Type B pancreatic cell (in vitro differentiated cells): Measurements from ENCODE around the gene H2BK1. TPM values are rescaled to one million over a fixed set of nuclear protein-coding genes. Genes with fewer than 3 reads are reported as not detected.

Experiments used
- DNase-seq: peaks from one replicate; pipeline ENCODE4 v3.0.0; 2021; ENCODE audit warnings: mixed read lengths; ENCODE audit not compliant: unreplicated experiment; ENCODE audit errors: extremely low spot score
- H3K27ac Mint-ChIP-seq: 2 replicates; pipeline ENCODE4 v1.8.0; 2021; ENCODE audit warnings: mild to moderate bottlenecking, mixed read lengths
- H3K27me3 Mint-ChIP-seq: 2 replicates; pipeline ENCODE4 v1.8.0; 2021; ENCODE audit warnings: mixed read lengths
- H3K36me3 Mint-ChIP-seq: 2 replicates; pipeline ENCODE4 v1.8.0; 2021; ENCODE audit warnings: mixed read lengths
- H3K4me1 Mint-ChIP-seq: one replicate; pipeline ENCODE4 v1.8.0; 2021; ENCODE audit warnings: mixed read lengths; ENCODE audit not compliant: unreplicated experiment
- H3K4me3 Mint-ChIP-seq: 2 replicates; pipeline ENCODE4 v1.8.0; 2021; ENCODE audit warnings: mild to moderate bottlenecking, mixed read lengths
- H3K9me3 Mint-ChIP-seq: 2 replicates; pipeline ENCODE4 v1.8.0; 2021; ENCODE audit warnings: mixed read lengths
- total RNA-seq: library from RNA; stranded (reverse); gene quantifications from 2 replicates; pipeline ENCODE4 v1.2.1, GENCODE V29; 2021; ENCODE audit warnings: low replicate concordance
- TF ChIP-seq, protein P1 (sequence below): fragments of 200-600 bp; sonication (generic); conservative IDR thresholded peaks from 2 replicates; pipeline ENCODE4 v1.5.0; 2021; ENCODE audit warnings: antibody characterized with exemption, mild to moderate bottlenecking

Gene H2BK1
- total RNA-seq, 1 donor from 2014 or later = not detected

DNA sequence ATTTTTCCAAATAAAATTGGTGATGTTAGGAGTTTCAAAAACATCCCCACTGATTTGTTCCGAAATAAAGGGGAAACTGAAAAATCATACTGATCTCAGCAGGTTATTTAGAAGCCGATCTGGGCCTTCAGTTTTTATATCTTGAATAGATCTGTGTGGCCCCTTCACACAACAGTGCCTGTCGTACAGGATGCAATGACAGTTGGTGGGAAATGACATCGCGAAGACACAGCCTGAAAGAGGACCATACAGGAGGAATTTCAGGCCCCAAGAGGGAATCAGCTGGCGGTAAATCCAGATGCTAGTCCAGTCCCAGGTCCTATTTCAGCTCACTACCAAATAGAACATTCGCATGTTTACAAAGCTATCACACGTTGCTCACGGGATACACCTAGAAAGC is 3.0 kb downstream of the H2BK1 start:
- Mint-ChIP-seq H3K27ac (no peak overlapping the region), H3K27me3 (peaks cover 43% of the 10 kb centered on the region)
- TF ChIP-seq, protein P1, sequence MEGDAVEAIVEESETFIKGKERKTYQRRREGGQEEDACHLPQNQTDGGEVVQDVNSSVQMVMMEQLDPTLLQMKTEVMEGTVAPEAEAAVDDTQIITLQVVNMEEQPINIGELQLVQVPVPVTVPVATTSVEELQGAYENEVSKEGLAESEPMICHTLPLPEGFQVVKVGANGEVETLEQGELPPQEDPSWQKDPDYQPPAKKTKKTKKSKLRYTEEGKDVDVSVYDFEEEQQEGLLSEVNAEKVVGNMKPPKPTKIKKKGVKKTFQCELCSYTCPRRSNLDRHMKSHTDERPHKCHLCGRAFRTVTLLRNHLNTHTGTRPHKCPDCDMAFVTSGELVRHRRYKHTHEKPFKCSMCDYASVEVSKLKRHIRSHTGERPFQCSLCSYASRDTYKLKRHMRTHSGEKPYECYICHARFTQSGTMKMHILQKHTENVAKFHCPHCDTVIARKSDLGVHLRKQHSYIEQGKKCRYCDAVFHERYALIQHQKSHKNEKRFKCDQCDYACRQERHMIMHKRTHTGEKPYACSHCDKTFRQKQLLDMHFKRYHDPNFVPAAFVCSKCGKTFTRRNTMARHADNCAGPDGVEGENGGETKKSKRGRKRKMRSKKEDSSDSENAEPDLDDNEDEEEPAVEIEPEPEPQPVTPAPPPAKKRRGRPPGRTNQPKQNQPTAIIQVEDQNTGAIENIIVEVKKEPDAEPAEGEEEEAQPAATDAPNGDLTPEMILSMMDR = no peak

DNA sequence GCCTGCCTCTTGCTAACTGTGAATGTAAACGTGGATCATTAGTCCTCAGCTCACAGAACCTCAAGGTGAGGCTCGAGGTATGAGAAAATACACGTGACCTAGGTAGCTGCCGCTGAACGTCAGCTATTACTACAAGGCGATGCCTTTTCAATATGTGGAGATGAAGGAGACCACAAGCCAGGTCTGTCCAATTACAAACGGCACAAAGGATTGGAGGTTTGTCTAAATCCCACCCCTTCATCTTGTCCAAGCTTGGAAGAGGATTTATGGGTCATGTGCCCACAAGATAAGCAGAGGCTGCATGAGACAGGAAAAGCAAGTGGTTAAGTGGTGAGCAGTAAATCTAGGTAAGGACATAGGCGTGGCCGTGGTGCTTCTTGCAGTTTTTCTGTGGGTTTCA is 3.4 kb downstream of the H2BK1 start:
- H3K4me1 Mint-ChIP-seq = no peaks in the 10 kb centered on the region
- no peak overlapping the region for H3K27ac Mint-ChIP-seq
- no peak overlapping the region for H3K4me3 Mint-ChIP-seq
- H3K36me3 Mint-ChIP-seq = no peaks in the 10 kb centered on the region
- TF ChIP-seq, protein P1 = no peak
- H3K9me3 Mint-ChIP-seq = no peaks in the 10 kb centered on the region
- DNase-seq = no peak
- H3K27me3 Mint-ChIP-seq = peaks cover 47% of the 10 kb centered on the region

More for the DNA sequence above, 3.0 kb downstream of the H2BK1 start:
- no peaks in the 10 kb centered on the region for H3K36me3 Mint-ChIP-seq
- H3K4me3 Mint-ChIP-seq = no peak overlapping the region
- no peaks in the 10 kb centered on the region for H3K4me1 Mint-ChIP-seq
- no peak for DNase-seq
- H3K9me3 Mint-ChIP-seq = no peaks in the 10 kb centered on the region

GRCh38 chr7:151205730-151206129 is 4.6 kb downstream of the H2BK1 start:
- Mint-ChIP-seq H3K4me3 (no peak overlapping the region), H3K4me1 (no peaks in the 10 kb centered on the region), H3K9me3 (no peaks in the 10 kb centered on the region), H3K27me3 (peaks cover 53% of the 10 kb centered on the region), H3K27ac (no peak overlapping the region), H3K36me3 (no peaks in the 10 kb centered on the region)
- DNase-seq = no peak
- TF ChIP-seq, protein P1 = no peak

DNA sequence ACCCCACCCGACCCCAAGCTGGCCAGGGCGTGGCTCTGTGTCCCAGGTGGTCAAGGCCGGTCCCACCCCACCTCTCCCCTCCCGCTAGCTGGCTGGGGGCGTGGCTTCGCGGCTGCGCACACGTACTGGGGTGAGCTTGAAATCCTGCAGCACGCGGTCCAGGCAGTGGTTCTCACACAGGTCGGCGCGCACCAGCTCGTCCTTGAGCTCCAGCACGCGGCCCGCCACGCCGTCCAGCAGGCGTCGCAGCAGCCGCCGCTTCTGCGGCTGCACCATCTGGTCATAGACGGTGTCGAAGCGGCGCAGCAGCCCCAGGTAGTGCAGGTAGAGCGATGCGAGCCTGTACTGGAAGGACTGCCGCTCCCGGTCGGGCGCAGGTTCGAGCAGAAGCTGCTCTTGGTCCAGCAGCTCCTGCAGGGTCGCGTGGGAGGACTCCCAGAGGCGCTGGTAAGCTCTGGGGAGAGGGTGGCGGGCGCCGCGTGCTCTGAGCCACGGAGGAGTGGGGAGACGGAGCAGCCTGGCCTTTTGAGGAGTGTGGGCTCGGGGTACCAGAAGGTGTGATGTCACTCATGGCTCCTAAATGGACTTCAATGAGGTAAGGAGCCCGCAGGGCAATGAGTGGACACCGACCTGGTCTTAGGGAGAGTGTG is 5.8 kb downstream of the H2BK1 start:
- Mint-ChIP-seq H3K27me3 (peaks cover 51% of the 10 kb centered on the region), H3K4me3 (no peak overlapping the region), H3K27ac (no peak overlapping the region), H3K9me3 (no peaks in the 10 kb centered on the region), H3K36me3 (no peaks in the 10 kb centered on the region), H3K4me1 (no peaks in the 10 kb centered on the region)
- no peak for DNase-seq
- TF ChIP-seq, protein P1 = no peak

GRCh38 chr7:151202836-151203235 is 7.5 kb downstream of the H2BK1 start:
- Mint-ChIP-seq H3K36me3 (no peaks in the 10 kb centered on the region), H3K4me3 (no peak overlapping the region), H3K27me3 (peaks cover 47% of the 10 kb centered on the region), H3K4me1 (no peaks in the 10 kb centered on the region), H3K27ac (no peak overlapping the region), H3K9me3 (no peaks in the 10 kb centered on the region)
- TF ChIP-seq, protein P1 = no peak
- DNase-seq = no peak
